Liver (tissue), 9 donors: ENCODE data around the gene ABL2. TPM values are rescaled to one million over a fixed set of nuclear protein-coding genes. Genes with fewer than 3 reads are reported as not detected.

Experiments used
- DNase-seq: peaks from one replicate; pipeline ENCODE4 v3.0.0-alpha.2; 2017; ENCODE audit warnings: low spot score
- H3K27ac ChIP-seq, 2 donors: one replicate each; pipeline ENCODE4 v1.7.0; 2013; ENCODE audit warnings: inconsistent platforms in 2 of 2, low read length in 2 of 2, control low read depth in 1 of 2, low read depth in 1 of 2, mild to moderate bottlenecking in 1 of 2
- H3K27me3 ChIP-seq, 4 donors: one replicate each; pipeline versions ENCODE4 v1.6.1 to v1.7.0; 2013; ENCODE audit warnings: low read length in 3 of 4, inconsistent platforms in 1 of 4, mild to moderate bottlenecking in 1 of 4, moderate library complexity in 1 of 4; ENCODE audit not compliant: control insufficient read depth in 4 of 4, insufficient read depth in 4 of 4
- H3K36me3 ChIP-seq, 4 donors: one replicate each; pipeline versions ENCODE4 v1.6.1 to v1.7.0; 2013; ENCODE audit warnings: low read length in 3 of 4, mild to moderate bottlenecking in 3 of 4, low read depth in 1 of 4, moderate library complexity in 1 of 4; ENCODE audit not compliant: control insufficient read depth in 4 of 4, insufficient read depth in 3 of 4
- H3K4me1 ChIP-seq, 4 donors: one replicate each; pipeline versions ENCODE4 v1.6.1 to v1.7.0; 2013; ENCODE audit warnings: low read length in 3 of 4, mild to moderate bottlenecking in 3 of 4, moderate library complexity in 1 of 4; ENCODE audit not compliant: control insufficient read depth in 4 of 4, insufficient read depth in 4 of 4
- H3K4me3 ChIP-seq, 3 donors: one replicate each; pipeline versions ENCODE4 v1.6.1 to v1.7.0; 2013; ENCODE audit warnings: low read length in 3 of 3, control low read depth in 1 of 3, low read depth in 1 of 3, mild to moderate bottlenecking in 1 of 3
- H3K9ac ChIP-seq, 2 donors: one replicate each; pipeline ENCODE4 v1.7.0; 2013; ENCODE audit warnings: low read length in 2 of 2, mild to moderate bottlenecking in 2 of 2, moderate library complexity in 2 of 2, control low read depth in 1 of 2, low read depth in 1 of 2
- H3K9me3 ChIP-seq, 4 donors: one replicate each; pipeline versions ENCODE4 v1.6.1 to v1.7.0; 2013; ENCODE audit warnings: low read length in 3 of 4; ENCODE audit not compliant: control insufficient read depth in 4 of 4
- EGR1 ChIP-seq, 2 donors: IDR thresholded peaks; 2 replicates each; pipeline ENCODE4 v1.6.1; 2016 to 2018; ENCODE audit warnings: antibody characterized with exemption in 2 of 2, low read depth in 2 of 2
- FOXA1 ChIP-seq: IDR thresholded peaks from 2 replicates; pipeline ENCODE4 v1.6.1; 2016; ENCODE audit warnings: antibody characterized with exemption
- FOXA2 ChIP-seq: IDR thresholded peaks from 2 replicates; pipeline ENCODE4 v1.6.1; 2016; ENCODE audit warnings: antibody characterized with exemption
- HNF4A ChIP-seq, 2 donors: conservative IDR thresholded peaks; 2 replicates each; pipeline ENCODE4 v1.6.1; 2016; ENCODE audit warnings: antibody characterized with exemption in 2 of 2, mild to moderate bottlenecking in 2 of 2
- HNF4G ChIP-seq: IDR thresholded peaks from 2 replicates; pipeline ENCODE4 v1.6.1; 2016; ENCODE audit warnings: antibody characterized with exemption
- JUND ChIP-seq, 2 donors: IDR thresholded peaks; 2 replicates each; pipeline ENCODE4 v1.6.1; 2016; ENCODE audit warnings: antibody characterized with exemption in 2 of 2
- NR2F2 ChIP-seq: IDR thresholded peaks from 2 replicates; pipeline ENCODE4 v1.6.1; 2016; ENCODE audit warnings: antibody characterized with exemption
- RXRA ChIP-seq, 2 donors: IDR thresholded peaks; 2 replicates each; pipeline ENCODE4 v1.6.1; 2017 to 2018; ENCODE audit warnings: antibody characterized with exemption in 2 of 2, mild to moderate bottlenecking in 1 of 2
- SP1 ChIP-seq: IDR thresholded peaks from 2 replicates; pipeline ENCODE4 v1.6.1; 2018; ENCODE audit warnings: antibody characterized with exemption, mild to moderate bottlenecking
- TAF1 ChIP-seq: conservative IDR thresholded peaks from 2 replicates; pipeline ENCODE4 v1.6.1; 2016; ENCODE audit warnings: antibody characterized with exemption, mild to moderate bottlenecking
- YY1 ChIP-seq: IDR thresholded peaks from 2 replicates; pipeline ENCODE4 v1.6.1; 2016; ENCODE audit warnings: antibody characterized with exemption, mild to moderate bottlenecking
- WGBS: extraction: QIAGEN DNeasy Blood & Tissue Kit; methylation state at CpG from one replicate; pipeline ENCODE4 v1.1.7; 2013; 5-methylcytosine and 5-hydroxymethylcytosine counted together
- polyA plus RNA-seq, 2 donors: library from polyadenylated mRNA; stranded (reverse) in 1 of 2; unstranded in 1 of 2; fragments of 200-250 nt in 1 of 2; fragments of >200 nt in 1 of 2; fragmentation: Nextera tagmentation in 1 of 2; extraction: Ambion mirVana in 1 of 2; gene quantifications; one replicate each; pipeline versions ENCODE4 v1.2.1 to v1.2.3, GENCODE V29; 2013 to 2015
- total RNA-seq, 2 donors: library from RNA; depleted of rRNA; stranded (reverse); fragments of >200 nt; gene quantifications; one replicate each; pipeline ENCODE4 v1.2.3, GENCODE V29; 2014
- TF ChIP-seq, protein P1 (sequence below): IDR thresholded peaks from 2 replicates; pipeline ENCODE4 v1.6.1; 2016; ENCODE audit warnings: antibody characterized with exemption, mild to moderate bottlenecking
- TF ChIP-seq, protein P2 (sequence below): IDR thresholded peaks from 2 replicates; pipeline ENCODE4 v1.6.1; 2016; ENCODE audit warnings: antibody characterized with exemption
- TF ChIP-seq, protein P3 (sequence below): IDR thresholded peaks from 2 replicates; pipeline ENCODE4 v1.6.1; 2016; ENCODE audit warnings: antibody characterized with exemption
- TF ChIP-seq, protein P4 (sequence below): IDR thresholded peaks from 2 replicates; pipeline ENCODE4 v1.6.1; 2016; ENCODE audit warnings: antibody characterized with exemption
- donor health status: healthy.
- donor health status: healthy.
- donor health status: healthy.
- donor health status: healthy.
- donor health status: healthy.

ABL2 gene
- total and polyA plus RNA-seq, 4 donors, result 1.8 to 7.8 (median 3.4) TPM

DNA sequence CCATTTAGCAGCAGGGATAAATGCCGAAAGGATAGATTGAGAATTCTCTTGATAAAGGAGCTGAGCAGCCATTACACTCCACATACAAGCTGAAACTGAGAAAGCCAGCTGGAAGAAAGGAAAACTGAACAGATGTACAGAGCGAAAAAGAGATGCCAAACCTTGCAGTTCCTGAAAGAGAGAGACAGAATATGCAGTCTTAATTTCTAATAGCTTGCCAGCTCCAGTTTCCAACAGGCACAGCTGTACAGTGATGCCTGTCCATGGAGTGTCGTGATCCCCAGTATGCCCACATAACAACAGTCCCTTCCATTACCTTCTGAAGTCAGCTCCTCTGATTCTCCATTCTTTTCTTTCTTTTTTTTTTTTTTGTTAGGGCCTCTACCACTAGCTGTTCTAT lies 22.7 kb downstream of the ABL2 start:
- WGBS, result 89% methylated on average over 3 of the region's 3 CpGs

DNA sequence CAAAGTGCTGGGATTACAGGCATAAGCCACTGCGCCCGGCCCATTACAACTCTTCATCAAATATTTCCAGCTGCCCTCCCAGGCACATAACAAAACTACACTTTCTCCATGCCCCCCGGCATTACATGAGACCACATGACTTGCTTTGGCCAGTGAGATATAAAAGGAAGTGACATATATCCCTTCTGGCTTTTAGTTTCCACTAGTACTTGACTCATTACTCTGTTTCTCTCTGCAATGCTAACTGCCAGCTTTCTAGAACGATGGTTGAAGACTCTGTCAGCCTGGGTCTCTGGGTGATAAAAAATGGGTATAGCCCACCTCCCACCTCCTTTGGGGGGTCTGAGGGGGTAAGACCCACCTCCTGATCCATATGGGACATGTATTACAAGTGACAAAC lies 24.2 kb downstream of the ABL2 start:
- Histone ChIP-seq H3K4me1 (peaks cover 0 to 14% (median 10%) of the 10 kb centered on the region in 4 donors), H3K4me3 (no peak overlapping the region), H3K27ac (no peak overlapping the region), H3K9ac (no peak overlapping the region), H3K9me3 (no peaks in the 10 kb centered on the region), H3K36me3 (no peaks in the 10 kb centered on the region), H3K27me3 (no peaks in the 10 kb centered on the region)
- no peak for TF ChIP-seq FOXA2
- no peak for TF ChIP-seq JUND (IDR thresholded peaks at IDR 0.05)
- TF ChIP-seq RXRA (IDR thresholded peaks at IDR 0.05), result no peak
- TF ChIP-seq, protein P1, sequence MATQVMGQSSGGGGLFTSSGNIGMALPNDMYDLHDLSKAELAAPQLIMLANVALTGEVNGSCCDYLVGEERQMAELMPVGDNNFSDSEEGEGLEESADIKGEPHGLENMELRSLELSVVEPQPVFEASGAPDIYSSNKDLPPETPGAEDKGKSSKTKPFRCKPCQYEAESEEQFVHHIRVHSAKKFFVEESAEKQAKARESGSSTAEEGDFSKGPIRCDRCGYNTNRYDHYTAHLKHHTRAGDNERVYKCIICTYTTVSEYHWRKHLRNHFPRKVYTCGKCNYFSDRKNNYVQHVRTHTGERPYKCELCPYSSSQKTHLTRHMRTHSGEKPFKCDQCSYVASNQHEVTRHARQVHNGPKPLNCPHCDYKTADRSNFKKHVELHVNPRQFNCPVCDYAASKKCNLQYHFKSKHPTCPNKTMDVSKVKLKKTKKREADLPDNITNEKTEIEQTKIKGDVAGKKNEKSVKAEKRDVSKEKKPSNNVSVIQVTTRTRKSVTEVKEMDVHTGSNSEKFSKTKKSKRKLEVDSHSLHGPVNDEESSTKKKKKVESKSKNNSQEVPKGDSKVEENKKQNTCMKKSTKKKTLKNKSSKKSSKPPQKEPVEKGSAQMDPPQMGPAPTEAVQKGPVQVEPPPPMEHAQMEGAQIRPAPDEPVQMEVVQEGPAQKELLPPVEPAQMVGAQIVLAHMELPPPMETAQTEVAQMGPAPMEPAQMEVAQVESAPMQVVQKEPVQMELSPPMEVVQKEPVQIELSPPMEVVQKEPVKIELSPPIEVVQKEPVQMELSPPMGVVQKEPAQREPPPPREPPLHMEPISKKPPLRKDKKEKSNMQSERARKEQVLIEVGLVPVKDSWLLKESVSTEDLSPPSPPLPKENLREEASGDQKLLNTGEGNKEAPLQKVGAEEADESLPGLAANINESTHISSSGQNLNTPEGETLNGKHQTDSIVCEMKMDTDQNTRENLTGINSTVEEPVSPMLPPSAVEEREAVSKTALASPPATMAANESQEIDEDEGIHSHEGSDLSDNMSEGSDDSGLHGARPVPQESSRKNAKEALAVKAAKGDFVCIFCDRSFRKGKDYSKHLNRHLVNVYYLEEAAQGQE, result no peak
- TF ChIP-seq FOXA1, result no peak
- TF ChIP-seq NR2F2, result no peak
- TF ChIP-seq, protein P2, sequence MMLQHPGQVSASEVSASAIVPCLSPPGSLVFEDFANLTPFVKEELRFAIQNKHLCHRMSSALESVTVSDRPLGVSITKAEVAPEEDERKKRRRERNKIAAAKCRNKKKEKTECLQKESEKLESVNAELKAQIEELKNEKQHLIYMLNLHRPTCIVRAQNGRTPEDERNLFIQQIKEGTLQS, result no peak
- TF ChIP-seq HNF4A (conservative IDR thresholded peaks at IDR 0.05), result no peak
- TF ChIP-seq YY1, result no peak
- no peak for TF ChIP-seq SP1
- WGBS, result 94% methylated on average over 4 of the region's 4 CpGs
- no peak for DNase-seq

More for the DNA sequence above, 22.7 kb downstream of the ABL2 start:
- H3K9ac ChIP-seq, result no peak overlapping the region
- TF ChIP-seq HNF4A (conservative IDR thresholded peaks at IDR 0.05) (no peak), NR2F2 (no peak), EGR1 (IDR thresholded peaks at IDR 0.05; ENCODE audit: low read depth in 2 of 2) (no peak), JUND (IDR thresholded peaks at IDR 0.05) (no peak), TAF1 (no peak)
- TF ChIP-seq, protein P2, result no peak
- TF ChIP-seq, protein P3, sequence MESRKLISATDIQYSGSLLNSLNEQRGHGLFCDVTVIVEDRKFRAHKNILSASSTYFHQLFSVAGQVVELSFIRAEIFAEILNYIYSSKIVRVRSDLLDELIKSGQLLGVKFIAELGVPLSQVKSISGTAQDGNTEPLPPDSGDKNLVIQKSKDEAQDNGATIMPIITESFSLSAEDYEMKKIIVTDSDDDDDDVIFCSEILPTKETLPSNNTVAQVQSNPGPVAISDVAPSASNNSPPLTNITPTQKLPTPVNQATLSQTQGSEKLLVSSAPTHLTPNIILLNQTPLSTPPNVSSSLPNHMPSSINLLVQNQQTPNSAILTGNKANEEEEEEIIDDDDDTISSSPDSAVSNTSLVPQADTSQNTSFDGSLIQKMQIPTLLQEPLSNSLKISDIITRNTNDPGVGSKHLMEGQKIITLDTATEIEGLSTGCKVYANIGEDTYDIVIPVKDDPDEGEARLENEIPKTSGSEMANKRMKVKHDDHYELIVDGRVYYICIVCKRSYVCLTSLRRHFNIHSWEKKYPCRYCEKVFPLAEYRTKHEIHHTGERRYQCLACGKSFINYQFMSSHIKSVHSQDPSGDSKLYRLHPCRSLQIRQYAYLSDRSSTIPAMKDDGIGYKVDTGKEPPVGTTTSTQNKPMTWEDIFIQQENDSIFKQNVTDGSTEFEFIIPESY, result no peak
- no peaks in the 10 kb centered on the region for H3K27me3 ChIP-seq
- H3K36me3 ChIP-seq, result no peaks in the 10 kb centered on the region
- no peak overlapping the region for H3K4me3 ChIP-seq
- H3K9me3 ChIP-seq, result no peaks in the 10 kb centered on the region
- peaks cover 0 to 14% (median 10%) of the 10 kb centered on the region in 4 donors for H3K4me1 ChIP-seq
- H3K27ac ChIP-seq, result no peak overlapping the region
- DNase-seq, result no peak

DNA sequence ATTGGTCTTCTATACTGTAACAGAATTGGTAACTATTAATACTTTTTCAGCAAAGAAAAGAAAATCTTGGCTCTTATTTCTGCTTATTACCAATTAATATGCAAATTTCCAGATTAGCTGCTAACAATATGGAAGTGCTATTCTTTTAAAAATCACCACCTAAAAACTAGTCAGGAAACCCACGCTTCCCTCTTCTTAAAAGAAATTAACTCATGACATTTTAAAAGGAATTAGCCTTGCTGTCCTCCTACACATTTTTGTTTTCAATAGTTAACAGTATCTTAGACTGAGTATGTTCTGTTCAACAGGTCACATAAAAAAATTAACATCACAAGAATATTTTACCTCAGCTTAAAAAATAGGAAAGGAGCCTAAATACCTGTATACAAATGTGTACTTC lies 27.3 kb downstream of the ABL2 start:
- Histone ChIP-seq H3K4me3 (no peak overlapping the region), H3K36me3 (no peaks in the 10 kb centered on the region), H3K9ac (no peak overlapping the region), H3K9me3 (no peaks in the 10 kb centered on the region), H3K27me3 (no peaks in the 10 kb centered on the region), H3K4me1 (no peaks in the 10 kb centered on the region), H3K27ac (no peak overlapping the region)
- 87% methylated on average over 1 of the region's 1 CpG for WGBS
- no peak for DNase-seq
- TF ChIP-seq NR2F2 (no peak), HNF4G (no peak), RXRA (IDR thresholded peaks at IDR 0.05) (no peak), EGR1 (IDR thresholded peaks at IDR 0.05; ENCODE audit: low read depth in 2 of 2) (no peak), HNF4A (conservative IDR thresholded peaks at IDR 0.05) (no peak), FOXA1 (no peak), FOXA2 (no peak), JUND (IDR thresholded peaks at IDR 0.05) (no peak)
- TF ChIP-seq, protein P1, result no peak
- TF ChIP-seq, protein P4, sequence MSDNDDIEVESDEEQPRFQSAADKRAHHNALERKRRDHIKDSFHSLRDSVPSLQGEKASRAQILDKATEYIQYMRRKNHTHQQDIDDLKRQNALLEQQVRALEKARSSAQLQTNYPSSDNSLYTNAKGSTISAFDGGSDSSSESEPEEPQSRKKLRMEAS, result no peak
- TF ChIP-seq, protein P3, result no peak
